ENCODE measurements around the gene ZNRF1.

GRCh38 chr16:75111961-75112733 is 113.3 kb downstream of the ZNRF1 start:
- no peak for TF ChIP-seq CTCF (IDR thresholded peaks at IDR 0.05)
- no peak for TF ChIP-seq POLR2A (IDR thresholded peaks at IDR 0.05)
